Liver (tissue), 9 donors: Measurements from ENCODE around the gene KSR1. TPM values are rescaled to one million over a fixed set of nuclear protein-coding genes. Genes with fewer than 3 reads are reported as not detected.

Experiments used
- DNase-seq: peaks from one replicate; pipeline ENCODE4 v3.0.0-alpha.2; 2017; ENCODE audit warnings: low spot score
- H3K27ac ChIP-seq, 2 donors: one replicate each; pipeline ENCODE4 v1.7.0; 2013; ENCODE audit warnings: inconsistent platforms in 2 of 2, low read length in 2 of 2, control low read depth in 1 of 2, low read depth in 1 of 2, mild to moderate bottlenecking in 1 of 2
- H3K27me3 ChIP-seq, 4 donors: one replicate each; pipeline versions ENCODE4 v1.6.1 to v1.7.0; 2013; ENCODE audit warnings: low read length in 3 of 4, inconsistent platforms in 1 of 4, mild to moderate bottlenecking in 1 of 4, moderate library complexity in 1 of 4; ENCODE audit not compliant: control insufficient read depth in 4 of 4, insufficient read depth in 4 of 4
- H3K36me3 ChIP-seq, 4 donors: one replicate each; pipeline versions ENCODE4 v1.6.1 to v1.7.0; 2013; ENCODE audit warnings: low read length in 3 of 4, mild to moderate bottlenecking in 3 of 4, low read depth in 1 of 4, moderate library complexity in 1 of 4; ENCODE audit not compliant: control insufficient read depth in 4 of 4, insufficient read depth in 3 of 4
- H3K4me1 ChIP-seq, 4 donors: one replicate each; pipeline versions ENCODE4 v1.6.1 to v1.7.0; 2013; ENCODE audit warnings: low read length in 3 of 4, mild to moderate bottlenecking in 3 of 4, moderate library complexity in 1 of 4; ENCODE audit not compliant: control insufficient read depth in 4 of 4, insufficient read depth in 4 of 4
- H3K4me3 ChIP-seq, 3 donors: one replicate each; pipeline versions ENCODE4 v1.6.1 to v1.7.0; 2013; ENCODE audit warnings: low read length in 3 of 3, control low read depth in 1 of 3, low read depth in 1 of 3, mild to moderate bottlenecking in 1 of 3
- H3K9ac ChIP-seq, 2 donors: one replicate each; pipeline ENCODE4 v1.7.0; 2013; ENCODE audit warnings: low read length in 2 of 2, mild to moderate bottlenecking in 2 of 2, moderate library complexity in 2 of 2, control low read depth in 1 of 2, low read depth in 1 of 2
- H3K9me3 ChIP-seq, 4 donors: one replicate each; pipeline versions ENCODE4 v1.6.1 to v1.7.0; 2013; ENCODE audit warnings: low read length in 3 of 4; ENCODE audit not compliant: control insufficient read depth in 4 of 4
- ATF3 ChIP-seq: IDR thresholded peaks from 2 replicates; pipeline ENCODE4 v1.6.1; 2016; ENCODE audit warnings: antibody characterized with exemption
- EGR1 ChIP-seq, 2 donors: IDR thresholded peaks; 2 replicates each; pipeline ENCODE4 v1.6.1; 2016 to 2018; ENCODE audit warnings: antibody characterized with exemption in 2 of 2, low read depth in 2 of 2
- FOXA1 ChIP-seq: IDR thresholded peaks from 2 replicates; pipeline ENCODE4 v1.6.1; 2016; ENCODE audit warnings: antibody characterized with exemption
- FOXA2 ChIP-seq: IDR thresholded peaks from 2 replicates; pipeline ENCODE4 v1.6.1; 2016; ENCODE audit warnings: antibody characterized with exemption
- GABPA ChIP-seq, 2 donors: IDR thresholded peaks in 1 of 2; conservative IDR thresholded peaks in 1 of 2; 2 replicates each; pipeline ENCODE4 v1.6.1; 2016; ENCODE audit warnings: antibody characterized with exemption in 2 of 2, mild to moderate bottlenecking in 1 of 2, moderate library complexity in 1 of 2
- HNF4A ChIP-seq, 2 donors: conservative IDR thresholded peaks; 2 replicates each; pipeline ENCODE4 v1.6.1; 2016; ENCODE audit warnings: antibody characterized with exemption in 2 of 2, mild to moderate bottlenecking in 2 of 2
- HNF4G ChIP-seq: IDR thresholded peaks from 2 replicates; pipeline ENCODE4 v1.6.1; 2016; ENCODE audit warnings: antibody characterized with exemption
- JUND ChIP-seq, 2 donors: IDR thresholded peaks; 2 replicates each; pipeline ENCODE4 v1.6.1; 2016; ENCODE audit warnings: antibody characterized with exemption in 2 of 2
- NR2F2 ChIP-seq: IDR thresholded peaks from 2 replicates; pipeline ENCODE4 v1.6.1; 2016; ENCODE audit warnings: antibody characterized with exemption
- RAD21 ChIP-seq, 2 donors: IDR thresholded peaks; 2 replicates each; pipeline ENCODE4 v1.6.1; 2016; ENCODE audit warnings: antibody characterized with exemption in 2 of 2, mild to moderate bottlenecking in 2 of 2
- RXRA ChIP-seq, 2 donors: IDR thresholded peaks; 2 replicates each; pipeline ENCODE4 v1.6.1; 2017 to 2018; ENCODE audit warnings: antibody characterized with exemption in 2 of 2, mild to moderate bottlenecking in 1 of 2
- SP1 ChIP-seq: IDR thresholded peaks from 2 replicates; pipeline ENCODE4 v1.6.1; 2018; ENCODE audit warnings: antibody characterized with exemption, mild to moderate bottlenecking
- TAF1 ChIP-seq: conservative IDR thresholded peaks from 2 replicates; pipeline ENCODE4 v1.6.1; 2016; ENCODE audit warnings: antibody characterized with exemption, mild to moderate bottlenecking
- YY1 ChIP-seq: IDR thresholded peaks from 2 replicates; pipeline ENCODE4 v1.6.1; 2016; ENCODE audit warnings: antibody characterized with exemption, mild to moderate bottlenecking
- ZBTB33 ChIP-seq: IDR thresholded peaks from 2 replicates; pipeline ENCODE4 v1.6.1; 2016; ENCODE audit warnings: antibody characterized with exemption
- WGBS: extraction: QIAGEN DNeasy Blood & Tissue Kit; methylation state at CpG from one replicate; pipeline ENCODE4 v1.1.7; 2013; 5-methylcytosine and 5-hydroxymethylcytosine counted together
- polyA plus RNA-seq, 2 donors: library from polyadenylated mRNA; stranded (reverse) in 1 of 2; unstranded in 1 of 2; fragments of 200-250 nt in 1 of 2; fragments of >200 nt in 1 of 2; fragmentation: Nextera tagmentation in 1 of 2; extraction: Ambion mirVana in 1 of 2; gene quantifications; one replicate each; pipeline versions ENCODE4 v1.2.1 to v1.2.3, GENCODE V29; 2013 to 2015
- total RNA-seq, 2 donors: library from RNA; depleted of rRNA; stranded (reverse); fragments of >200 nt; gene quantifications; one replicate each; pipeline ENCODE4 v1.2.3, GENCODE V29; 2014
- TF ChIP-seq, protein P1 (sequence below): IDR thresholded peaks from 2 replicates; pipeline ENCODE4 v1.6.1; 2016; ENCODE audit warnings: antibody characterized with exemption
- TF ChIP-seq, protein P2 (sequence below): IDR thresholded peaks from 2 replicates; pipeline ENCODE4 v1.6.1; 2016; ENCODE audit warnings: antibody characterized with exemption, mild to moderate bottlenecking
- TF ChIP-seq, protein P3 (sequence below): fragments of 150-350 bp; IDR thresholded peaks from 2 replicates; pipeline ENCODE4 v1.5.1; 2017; ENCODE audit warnings: improper control_type of control experiment, low read depth, low read length; ENCODE audit not compliant: missing input control
- donor health status: healthy.
- donor health status: healthy.
- donor health status: healthy.
- donor health status: healthy.
- donor health status: healthy.

The KSR1 gene
- total and polyA plus RNA-seq, 4 donors, result 1.2 to 9.0 (median 4.1) TPM

GRCh38 chr17:27610304-27610677 lies 154.0 kb downstream of the KSR1 start:
- DNase-seq, result no peak
- Histone ChIP-seq H3K36me3 (peaks cover 0 to 46% (median 14%) of the 10 kb centered on the region in 4 donors), H3K4me3 (no peak overlapping the region), H3K27ac (no peak overlapping the region), H3K4me1 (peaks cover 0 to 3% (median 0%) of the 10 kb centered on the region in 4 donors), H3K27me3 (no peaks in the 10 kb centered on the region), H3K9ac (no peak overlapping the region), H3K9me3 (no peaks in the 10 kb centered on the region)
- WGBS, result 92% methylated on average over 4 of the region's 4 CpGs
- no peak for TF ChIP-seq FOXA2

GRCh38 chr17:27612160-27612770 lies 156.0 kb downstream of the KSR1 start:
- Histone ChIP-seq H3K9me3 (no peaks in the 10 kb centered on the region), H3K4me3 (no peak overlapping the region), H3K4me1 (peaks cover 0 to 3% (median 0%) of the 10 kb centered on the region in 4 donors), H3K9ac (no peak overlapping the region), H3K27ac (no peak overlapping the region), H3K27me3 (no peaks in the 10 kb centered on the region), H3K36me3 (peaks cover 0 to 41% (median 13%) of the 10 kb centered on the region in 4 donors)
- 91% methylated on average over 3 of the region's 3 CpGs for WGBS
- no peak for TF ChIP-seq YY1
- no peak for DNase-seq

- Histone ChIP-seq H3K4me3 (no peak overlapping the region), H3K27ac (no peak overlapping the region), H3K36me3 (peaks cover 0 to 43% (median 18%) of the 10 kb centered on the region in 4 donors), H3K27me3 (no peaks in the 10 kb centered on the region), H3K4me1 (peaks cover 0 to 3% (median 0%) of the 10 kb centered on the region in 4 donors), H3K9me3 (no peaks in the 10 kb centered on the region), H3K9ac (no peak overlapping the region)
- WGBS, result 94% methylated on average over 3 of the region's 3 CpGs
- TF ChIP-seq EGR1 (IDR thresholded peaks at IDR 0.05; ENCODE audit: low read depth in 2 of 2), result no peak
- TF ChIP-seq, protein P1, sequence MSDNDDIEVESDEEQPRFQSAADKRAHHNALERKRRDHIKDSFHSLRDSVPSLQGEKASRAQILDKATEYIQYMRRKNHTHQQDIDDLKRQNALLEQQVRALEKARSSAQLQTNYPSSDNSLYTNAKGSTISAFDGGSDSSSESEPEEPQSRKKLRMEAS, result no peak
- no peak for TF ChIP-seq JUND (IDR thresholded peaks at IDR 0.05)
- no peak for TF ChIP-seq FOXA1
- TF ChIP-seq RXRA (IDR thresholded peaks at IDR 0.05), result no peak
- no peak for TF ChIP-seq HNF4A (conservative IDR thresholded peaks at IDR 0.05)
- TF ChIP-seq, protein P2, sequence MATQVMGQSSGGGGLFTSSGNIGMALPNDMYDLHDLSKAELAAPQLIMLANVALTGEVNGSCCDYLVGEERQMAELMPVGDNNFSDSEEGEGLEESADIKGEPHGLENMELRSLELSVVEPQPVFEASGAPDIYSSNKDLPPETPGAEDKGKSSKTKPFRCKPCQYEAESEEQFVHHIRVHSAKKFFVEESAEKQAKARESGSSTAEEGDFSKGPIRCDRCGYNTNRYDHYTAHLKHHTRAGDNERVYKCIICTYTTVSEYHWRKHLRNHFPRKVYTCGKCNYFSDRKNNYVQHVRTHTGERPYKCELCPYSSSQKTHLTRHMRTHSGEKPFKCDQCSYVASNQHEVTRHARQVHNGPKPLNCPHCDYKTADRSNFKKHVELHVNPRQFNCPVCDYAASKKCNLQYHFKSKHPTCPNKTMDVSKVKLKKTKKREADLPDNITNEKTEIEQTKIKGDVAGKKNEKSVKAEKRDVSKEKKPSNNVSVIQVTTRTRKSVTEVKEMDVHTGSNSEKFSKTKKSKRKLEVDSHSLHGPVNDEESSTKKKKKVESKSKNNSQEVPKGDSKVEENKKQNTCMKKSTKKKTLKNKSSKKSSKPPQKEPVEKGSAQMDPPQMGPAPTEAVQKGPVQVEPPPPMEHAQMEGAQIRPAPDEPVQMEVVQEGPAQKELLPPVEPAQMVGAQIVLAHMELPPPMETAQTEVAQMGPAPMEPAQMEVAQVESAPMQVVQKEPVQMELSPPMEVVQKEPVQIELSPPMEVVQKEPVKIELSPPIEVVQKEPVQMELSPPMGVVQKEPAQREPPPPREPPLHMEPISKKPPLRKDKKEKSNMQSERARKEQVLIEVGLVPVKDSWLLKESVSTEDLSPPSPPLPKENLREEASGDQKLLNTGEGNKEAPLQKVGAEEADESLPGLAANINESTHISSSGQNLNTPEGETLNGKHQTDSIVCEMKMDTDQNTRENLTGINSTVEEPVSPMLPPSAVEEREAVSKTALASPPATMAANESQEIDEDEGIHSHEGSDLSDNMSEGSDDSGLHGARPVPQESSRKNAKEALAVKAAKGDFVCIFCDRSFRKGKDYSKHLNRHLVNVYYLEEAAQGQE, result no peak
- TF ChIP-seq ZBTB33, result no peak
- TF ChIP-seq ATF3, result no peak
- no peak for TF ChIP-seq FOXA2
- TF ChIP-seq RAD21 (IDR thresholded peaks at IDR 0.05), result no peak
- no peak for TF ChIP-seq NR2F2
- TF ChIP-seq, protein P3, sequence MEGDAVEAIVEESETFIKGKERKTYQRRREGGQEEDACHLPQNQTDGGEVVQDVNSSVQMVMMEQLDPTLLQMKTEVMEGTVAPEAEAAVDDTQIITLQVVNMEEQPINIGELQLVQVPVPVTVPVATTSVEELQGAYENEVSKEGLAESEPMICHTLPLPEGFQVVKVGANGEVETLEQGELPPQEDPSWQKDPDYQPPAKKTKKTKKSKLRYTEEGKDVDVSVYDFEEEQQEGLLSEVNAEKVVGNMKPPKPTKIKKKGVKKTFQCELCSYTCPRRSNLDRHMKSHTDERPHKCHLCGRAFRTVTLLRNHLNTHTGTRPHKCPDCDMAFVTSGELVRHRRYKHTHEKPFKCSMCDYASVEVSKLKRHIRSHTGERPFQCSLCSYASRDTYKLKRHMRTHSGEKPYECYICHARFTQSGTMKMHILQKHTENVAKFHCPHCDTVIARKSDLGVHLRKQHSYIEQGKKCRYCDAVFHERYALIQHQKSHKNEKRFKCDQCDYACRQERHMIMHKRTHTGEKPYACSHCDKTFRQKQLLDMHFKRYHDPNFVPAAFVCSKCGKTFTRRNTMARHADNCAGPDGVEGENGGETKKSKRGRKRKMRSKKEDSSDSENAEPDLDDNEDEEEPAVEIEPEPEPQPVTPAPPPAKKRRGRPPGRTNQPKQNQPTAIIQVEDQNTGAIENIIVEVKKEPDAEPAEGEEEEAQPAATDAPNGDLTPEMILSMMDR, result no peak
- no peak for TF ChIP-seq YY1
- no peak for TF ChIP-seq GABPA (IDR thresholded peaks at IDR 0.05 in 1 of 2, conservative IDR thresholded peaks at IDR 0.05 in 1 of 2)
- TF ChIP-seq TAF1, result no peak
- no peak for TF ChIP-seq HNF4G
- no peak for TF ChIP-seq SP1
- DNase-seq, result no peak
These were observed 157.2 kb downstream of the KSR1 start for GRCh38 chr17:27613433-27613832.
